ENCODE results near the gene PATJ.

PATJ gene

GRCh38 chr1:62064829-62065407 is 322.6 kb downstream of the PATJ start:
- Histone ChIP-seq H3K4me2 (ENCODE audit: low read depth, low read length, poor library complexity, severe bottlenecking) (no peak overlapping the region), H3K9me2 (replicated peaks; ENCODE audit: insufficient read depth, low read length) (no peaks in the 10 kb centered on the region), H3K4me3 (ENCODE audit: insufficient read depth, low read length, poor library complexity, severe bottlenecking) (no peak overlapping the region), H3K27me3 (ENCODE audit: low read length) (no peaks in the 10 kb centered on the region), H3K27ac (ENCODE audit: low read depth, low read length) (no peak overlapping the region), H3K36me3 (ENCODE audit: low read length) (no peaks in the 10 kb centered on the region), H3F3A (ENCODE audit: insufficient read depth) (no peaks in the 10 kb centered on the region), H3K9me3 (ENCODE audit: insufficient read depth, low read length) (no peaks in the 10 kb centered on the region), H4K20me1 (ENCODE audit: low read depth, low read length) (no peaks in the 10 kb centered on the region), H3K79me2 (ENCODE audit: insufficient read depth, low read length) (no peaks in the 10 kb centered on the region), H2AFZ (ENCODE audit: low read depth, low read length, severe bottlenecking) (no peak overlapping the region), H3K9ac (ENCODE audit: low read length) (no peak overlapping the region)
- TF ChIP-seq EZH2phosphoT487 (conservative IDR thresholded peaks at IDR 0.05; ENCODE audit: low read length) (no peak), CTCF (IDR thresholded peaks at IDR 0.05; ENCODE audit: insufficient read depth, low read length, poor library complexity, severe bottlenecking) (no peak)

- no peaks in the 10 kb centered on the region for H3K79me2 ChIP-seq (ENCODE audit: insufficient read depth, low read length)
- no peak overlapping the region for H2AFZ ChIP-seq (ENCODE audit: low read depth, low read length, severe bottlenecking)
- no peaks in the 10 kb centered on the region for H3K27me3 ChIP-seq (ENCODE audit: low read length)
- no peaks in the 10 kb centered on the region for H4K20me1 ChIP-seq (ENCODE audit: low read depth, low read length)
- H3F3A ChIP-seq (ENCODE audit: insufficient read depth), result no peaks in the 10 kb centered on the region
- no peaks in the 10 kb centered on the region for H3K9me2 ChIP-seq (replicated peaks; ENCODE audit: insufficient read depth, low read length)
- no peaks in the 10 kb centered on the region for H3K36me3 ChIP-seq (ENCODE audit: low read length)
- H3K9ac ChIP-seq (ENCODE audit: low read length), result no peak overlapping the region
- H3K4me2 ChIP-seq (ENCODE audit: low read depth, low read length, poor library complexity, severe bottlenecking), result no peak overlapping the region
- no peaks in the 10 kb centered on the region for H3K9me3 ChIP-seq (ENCODE audit: insufficient read depth, low read length)
- no peak overlapping the region for H3K27ac ChIP-seq (ENCODE audit: low read depth, low read length)
- no peak overlapping the region for H3K4me3 ChIP-seq (ENCODE audit: insufficient read depth, low read length, poor library complexity, severe bottlenecking)
- no peak for TF ChIP-seq EZH2phosphoT487 (conservative IDR thresholded peaks at IDR 0.05; ENCODE audit: low read length)
- TF ChIP-seq CTCF (IDR thresholded peaks at IDR 0.05; ENCODE audit: insufficient read depth, low read length, poor library complexity, severe bottlenecking), result no peak
Measured at GRCh38 chr1:62066713-62067112, 324.4 kb downstream of the PATJ start.

- no peaks in the 10 kb centered on the region for H3K36me3 ChIP-seq (ENCODE audit: low read length)
Measured at GRCh38 chr1:62068416-62068843, 326.1 kb downstream of the PATJ start.

More at GRCh38 chr1:62068416-62068843, 326.1 kb downstream of the PATJ start:
- H3K79me2 ChIP-seq (ENCODE audit: insufficient read depth, low read length), result no peaks in the 10 kb centered on the region
- H3K4me2 ChIP-seq (ENCODE audit: low read depth, low read length, poor library complexity, severe bottlenecking), result no peak overlapping the region
- no peaks in the 10 kb centered on the region for H3K9me3 ChIP-seq (ENCODE audit: insufficient read depth, low read length)
- no peak overlapping the region for H3K27ac ChIP-seq (ENCODE audit: low read depth, low read length)
- H3K4me3 ChIP-seq (ENCODE audit: insufficient read depth, low read length, poor library complexity, severe bottlenecking), result no peak overlapping the region
- no peak overlapping the region for H2AFZ ChIP-seq (ENCODE audit: low read depth, low read length, severe bottlenecking)
- H4K20me1 ChIP-seq (ENCODE audit: low read depth, low read length), result no peaks in the 10 kb centered on the region
- no peaks in the 10 kb centered on the region for H3K27me3 ChIP-seq (ENCODE audit: low read length)
- H3F3A ChIP-seq (ENCODE audit: insufficient read depth), result no peaks in the 10 kb centered on the region
- H3K9ac ChIP-seq (ENCODE audit: low read length), result no peak overlapping the region
- no peak for TF ChIP-seq CTCF (IDR thresholded peaks at IDR 0.05; ENCODE audit: insufficient read depth, low read length, poor library complexity, severe bottlenecking)
- TF ChIP-seq EZH2phosphoT487 (conservative IDR thresholded peaks at IDR 0.05; ENCODE audit: low read length), result no peak
- no peaks in the 10 kb centered on the region for H3K9me2 ChIP-seq (replicated peaks; ENCODE audit: insufficient read depth, low read length)

Measured in SU-DHL-6 (cell line).